GM04503 (cell line): ENCODE data around the gene GPR156.
"Not testable (repeated sequence)": the region's sequence is repeated elsewhere in the genome, so short reads cannot be mapped to it uniquely, and the experiment has no call there.

Source experiments
- DNase-seq: peaks from one replicate; pipeline ENCODE4 v3.0.0-alpha.2; 2012; ENCODE audit warnings: low read depth

Gene GPR156

GRCh38 chr3:120274739-120275167 is 10.3 kb downstream of the GPR156 start:
- no peak for DNase-seq

- no peak for DNase-seq
Observed at GRCh38 chr3:120272286-120272685, 12.7 kb downstream of the GPR156 start.

- no peak for DNase-seq
Observed at GRCh38 chr3:120265989-120266388, 19.0 kb downstream of the GPR156 start.

- no peak for DNase-seq
Observed at GRCh38 chr3:120264963-120265362, 20.1 kb downstream of the GPR156 start.

GRCh38 chr3:120263792-120264191 is 21.2 kb downstream of the GPR156 start:
- DNase-seq = no peak

GRCh38 chr3:120258009-120258408 is 27.0 kb downstream of the GPR156 start:
- DNase-seq = no peak

GRCh38 chr3:120245386-120245785 is 39.6 kb downstream of the GPR156 start:
- DNase-seq = no peak

GRCh38 chr3:120244834-120245225 is 40.2 kb downstream of the GPR156 start:
- no peak for DNase-seq

- DNase-seq = no peak
Observed at GRCh38 chr3:120239644-120240043, 45.4 kb downstream of the GPR156 start.

GRCh38 chr3:120227710-120228347 is 57.2 kb downstream of the GPR156 start:
- no peak for DNase-seq

- DNase-seq = no peak
Observed at GRCh38 chr3:120224237-120224636, 60.8 kb downstream of the GPR156 start.

GRCh38 chr3:120218981-120219380 is 66.0 kb downstream of the GPR156 start:
- no peak for DNase-seq

- not testable (repeated sequence) for DNase-seq
Observed at GRCh38 chr3:120216633-120217032, 68.4 kb downstream of the GPR156 start.

GRCh38 chr3:120214176-120214575 is 70.8 kb downstream of the GPR156 start:
- no peak for DNase-seq

- DNase-seq = no peak
Observed at GRCh38 chr3:120212505-120212904, 72.5 kb downstream of the GPR156 start.

- no peak for DNase-seq
Observed at GRCh38 chr3:120209425-120209824, 75.6 kb downstream of the GPR156 start.

- DNase-seq = no peak
Observed at GRCh38 chr3:120204338-120204737, 80.7 kb downstream of the GPR156 start.

- no peak for DNase-seq
Observed at GRCh38 chr3:120203621-120204020, 81.4 kb downstream of the GPR156 start.

GRCh38 chr3:120203016-120203415 is 82.0 kb downstream of the GPR156 start:
- DNase-seq = peak; percentile 85

- no peak for DNase-seq
Observed at GRCh38 chr3:120202363-120202762, 82.7 kb downstream of the GPR156 start.

GRCh38 chr3:120200493-120201235 is 84.4 kb downstream of the GPR156 start:
- DNase-seq = no peak

- no peak for DNase-seq
Observed at GRCh38 chr3:120198305-120198878, 86.6 kb downstream of the GPR156 start.

- no peak for DNase-seq
Observed at GRCh38 chr3:120196812-120197211, 88.2 kb downstream of the GPR156 start.
